ENCODE data around the gene SPAG16.

The SPAG16 gene

GRCh38 chr2:214019229-214019972, 735.1 kb downstream of the SPAG16 start:
- H3K9ac ChIP-seq (ENCODE audit: insufficient read length, low read depth), result no peak overlapping the region
- H3K9me3 ChIP-seq (ENCODE audit: insufficient read depth, low read length), result no peaks in the 10 kb centered on the region
- no peaks in the 10 kb centered on the region for H3K4me1 ChIP-seq (ENCODE audit: insufficient read depth, insufficient read length)
- no peaks in the 10 kb centered on the region for H3K36me3 ChIP-seq (ENCODE audit: insufficient read depth, insufficient read length, low read length)
- TF ChIP-seq YY1 (IDR thresholded peaks at IDR 0.05; ENCODE audit: insufficient read depth, insufficient read length) (no peak), SUZ12 (IDR thresholded peaks at IDR 0.05; ENCODE audit: extremely low read depth, insufficient read depth, insufficient read length) (no peak), ZNF274 (IDR thresholded peaks at IDR 0.05; ENCODE audit: low read depth, low read length) (no peak)
- no peak for DNase-seq (ENCODE audit: low read depth, low spot score)
- no peak overlapping the region for H3K4me3 ChIP-seq (ENCODE audit: insufficient read length, low read depth)
- no peaks in the 10 kb centered on the region for H3K27me3 ChIP-seq (ENCODE audit: insufficient read depth, insufficient read length)

GRCh38 chr2:214019973-214020345, 735.7 kb downstream of the SPAG16 start:
- H3K4me3 ChIP-seq (ENCODE audit: insufficient read length, low read depth), result no peak overlapping the region
- DNase-seq (ENCODE audit: low read depth, low spot score), result no peak
- H3K36me3 ChIP-seq (ENCODE audit: insufficient read depth, insufficient read length, low read length), result no peaks in the 10 kb centered on the region
- no peaks in the 10 kb centered on the region for H3K4me1 ChIP-seq (ENCODE audit: insufficient read depth, insufficient read length)
- H3K9me3 ChIP-seq (ENCODE audit: insufficient read depth, low read length), result no peaks in the 10 kb centered on the region
- TF ChIP-seq SUZ12 (IDR thresholded peaks at IDR 0.05; ENCODE audit: extremely low read depth, insufficient read depth, insufficient read length) (no peak), ZNF274 (IDR thresholded peaks at IDR 0.05; ENCODE audit: low read depth, low read length) (no peak), YY1 (IDR thresholded peaks at IDR 0.05; ENCODE audit: insufficient read depth, insufficient read length) (no peak)
- no peaks in the 10 kb centered on the region for H3K27me3 ChIP-seq (ENCODE audit: insufficient read depth, insufficient read length)
- no peak overlapping the region for H3K9ac ChIP-seq (ENCODE audit: insufficient read length, low read depth)

GRCh38 chr2:214029190-214029589, 744.9 kb downstream of the SPAG16 start:
- no peaks in the 10 kb centered on the region for H3K36me3 ChIP-seq (ENCODE audit: insufficient read depth, insufficient read length, low read length)
- H3K27me3 ChIP-seq (ENCODE audit: insufficient read depth, insufficient read length), result no peaks in the 10 kb centered on the region
- H3K9ac ChIP-seq (ENCODE audit: insufficient read length, low read depth), result no peak overlapping the region
- DNase-seq (ENCODE audit: low read depth, low spot score), result no peak
- no peaks in the 10 kb centered on the region for H3K4me1 ChIP-seq (ENCODE audit: insufficient read depth, insufficient read length)
- no peaks in the 10 kb centered on the region for H3K9me3 ChIP-seq (ENCODE audit: insufficient read depth, low read length)
- TF ChIP-seq SUZ12 (IDR thresholded peaks at IDR 0.05; ENCODE audit: extremely low read depth, insufficient read depth, insufficient read length), result no peak
- TF ChIP-seq ZNF274 (IDR thresholded peaks at IDR 0.05; ENCODE audit: low read depth, low read length), result no peak
- TF ChIP-seq YY1 (IDR thresholded peaks at IDR 0.05; ENCODE audit: insufficient read depth, insufficient read length), result no peak
- no peak overlapping the region for H3K4me3 ChIP-seq (ENCODE audit: insufficient read length, low read depth)

- H3K9ac ChIP-seq (ENCODE audit: insufficient read length, low read depth), result no peak overlapping the region
- no peaks in the 10 kb centered on the region for H3K4me1 ChIP-seq (ENCODE audit: insufficient read depth, insufficient read length)
- peaks cover 13% of the 10 kb centered on the region; the same call in 1 of the 2 replicates for H3K9me3 ChIP-seq (ENCODE audit: insufficient read depth, low read length)
- no peaks in the 10 kb centered on the region for H3K27me3 ChIP-seq (ENCODE audit: insufficient read depth, insufficient read length)
- TF ChIP-seq YY1 (IDR thresholded peaks at IDR 0.05; ENCODE audit: insufficient read depth, insufficient read length) (no peak), ZNF274 (IDR thresholded peaks at IDR 0.05; ENCODE audit: low read depth, low read length) (no peak), SUZ12 (IDR thresholded peaks at IDR 0.05; ENCODE audit: extremely low read depth, insufficient read depth, insufficient read length) (no peak)
- DNase-seq (ENCODE audit: low read depth, low spot score), result no peak
- no peak overlapping the region for H3K4me3 ChIP-seq (ENCODE audit: insufficient read length, low read depth)
- H3K36me3 ChIP-seq (ENCODE audit: insufficient read depth, insufficient read length, low read length), result no peaks in the 10 kb centered on the region
These were observed 747.3 kb downstream of the SPAG16 start for GRCh38 chr2:214031566-214031965.

- Histone ChIP-seq H3K36me3 (ENCODE audit: insufficient read depth, insufficient read length, low read length) (no peaks in the 10 kb centered on the region), H3K9ac (ENCODE audit: insufficient read length, low read depth) (no peak overlapping the region), H3K4me3 (ENCODE audit: insufficient read length, low read depth) (no peak overlapping the region), H3K9me3 (ENCODE audit: insufficient read depth, low read length) (peaks cover 13% of the 10 kb centered on the region; the same call in 1 of the 2 replicates), H3K4me1 (ENCODE audit: insufficient read depth, insufficient read length) (no peaks in the 10 kb centered on the region), H3K27me3 (ENCODE audit: insufficient read depth, insufficient read length) (no peaks in the 10 kb centered on the region)
- TF ChIP-seq YY1 (IDR thresholded peaks at IDR 0.05; ENCODE audit: insufficient read depth, insufficient read length) (no peak), ZNF274 (IDR thresholded peaks at IDR 0.05; ENCODE audit: low read depth, low read length) (no peak), SUZ12 (IDR thresholded peaks at IDR 0.05; ENCODE audit: extremely low read depth, insufficient read depth, insufficient read length) (no peak)
- DNase-seq (ENCODE audit: low read depth, low spot score), result no peak
These were observed 750.2 kb downstream of the SPAG16 start for GRCh38 chr2:214034417-214034816.

GRCh38 chr2:214035091-214035852, 751.0 kb downstream of the SPAG16 start:
- DNase-seq (ENCODE audit: low read depth, low spot score), result no peak

GRCh38 chr2:214035921-214036320, 751.7 kb downstream of the SPAG16 start:
- DNase-seq (ENCODE audit: low read depth, low spot score), result no peak
- TF ChIP-seq SUZ12 (IDR thresholded peaks at IDR 0.05; ENCODE audit: extremely low read depth, insufficient read depth, insufficient read length) (no peak), ZNF274 (IDR thresholded peaks at IDR 0.05; ENCODE audit: low read depth, low read length) (no peak), YY1 (IDR thresholded peaks at IDR 0.05; ENCODE audit: insufficient read depth, insufficient read length) (no peak)
- no peaks in the 10 kb centered on the region for H3K36me3 ChIP-seq (ENCODE audit: insufficient read depth, insufficient read length, low read length)
- peaks cover 13% of the 10 kb centered on the region; the same call in 1 of the 2 replicates for H3K9me3 ChIP-seq (ENCODE audit: insufficient read depth, low read length)
- H3K9ac ChIP-seq (ENCODE audit: insufficient read length, low read depth), result no peak overlapping the region
- no peak overlapping the region for H3K4me3 ChIP-seq (ENCODE audit: insufficient read length, low read depth)
- H3K27me3 ChIP-seq (ENCODE audit: insufficient read depth, insufficient read length), result no peaks in the 10 kb centered on the region
- no peaks in the 10 kb centered on the region for H3K4me1 ChIP-seq (ENCODE audit: insufficient read depth, insufficient read length)

More at GRCh38 chr2:214035091-214035852, 751.0 kb downstream of the SPAG16 start:
- H3K36me3 ChIP-seq (ENCODE audit: insufficient read depth, insufficient read length, low read length), result no peaks in the 10 kb centered on the region
- no peaks in the 10 kb centered on the region for H3K27me3 ChIP-seq (ENCODE audit: insufficient read depth, insufficient read length)
- no peak overlapping the region for H3K9ac ChIP-seq (ENCODE audit: insufficient read length, low read depth)
- H3K4me3 ChIP-seq (ENCODE audit: insufficient read length, low read depth), result no peak overlapping the region
- H3K4me1 ChIP-seq (ENCODE audit: insufficient read depth, insufficient read length), result no peaks in the 10 kb centered on the region
- peaks cover 13% of the 10 kb centered on the region; the same call in 1 of the 2 replicates for H3K9me3 ChIP-seq (ENCODE audit: insufficient read depth, low read length)
- TF ChIP-seq YY1 (IDR thresholded peaks at IDR 0.05; ENCODE audit: insufficient read depth, insufficient read length), result no peak
- no peak for TF ChIP-seq SUZ12 (IDR thresholded peaks at IDR 0.05; ENCODE audit: extremely low read depth, insufficient read depth, insufficient read length)
- TF ChIP-seq ZNF274 (IDR thresholded peaks at IDR 0.05; ENCODE audit: low read depth, low read length), result no peak

Data from NT2/D1 (cell line).